GM19023 (cell line): Measurements from ENCODE around the gene ASCL3.
A peak's percentile ranks its signal among the peaks of the same experiment; 100 is the strongest.
"Not testable (repeated sequence)": the region's sequence is repeated elsewhere in the genome, so short reads cannot be mapped to it uniquely, and the experiment has no call there.

Experiments used
- ATAC-seq: cut with Tn5 transposase; IDR thresholded peaks from one replicate; pipeline ENCODE4 v1.9.1; 2021; ENCODE audit warnings: mild to moderate bottlenecking, moderate library complexity; ENCODE audit not compliant: unreplicated experiment

Gene ASCL3, protein sequence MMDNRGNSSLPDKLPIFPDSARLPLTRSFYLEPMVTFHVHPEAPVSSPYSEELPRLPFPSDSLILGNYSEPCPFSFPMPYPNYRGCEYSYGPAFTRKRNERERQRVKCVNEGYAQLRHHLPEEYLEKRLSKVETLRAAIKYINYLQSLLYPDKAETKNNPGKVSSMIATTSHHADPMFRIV

DNA sequence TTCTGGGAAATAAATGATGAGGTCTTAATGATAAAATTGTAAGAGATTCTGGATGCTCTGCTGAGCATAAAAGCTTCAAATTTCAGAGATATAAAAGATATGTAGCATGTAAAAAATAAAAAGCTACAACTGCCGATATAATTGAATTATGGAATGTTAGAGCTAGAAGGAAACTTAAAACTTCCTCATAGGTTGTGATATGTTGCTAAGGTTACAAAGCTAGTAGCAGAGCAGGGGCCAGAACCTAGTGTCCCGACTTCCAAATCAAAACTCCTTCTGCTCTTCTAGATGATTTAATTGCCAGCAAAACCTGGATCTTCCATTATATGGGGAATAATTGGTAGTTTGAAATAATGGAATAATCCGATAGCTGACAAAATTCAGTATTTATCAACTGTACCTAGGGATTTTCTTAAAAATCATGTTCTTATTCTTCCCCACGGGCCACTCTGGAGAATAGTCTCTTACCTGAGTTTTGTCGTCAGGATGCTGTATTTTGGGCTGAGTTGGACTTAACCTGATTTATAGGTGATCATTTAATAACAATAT is at the start of gene ASCL3:
Gene ASCL3 (minus strand): TSS at position 499 of the 549 bp plus-strand sequence. CDS start 4,855 bp downstream, outside the sequence.
- no peak for ATAC-seq

DNA sequence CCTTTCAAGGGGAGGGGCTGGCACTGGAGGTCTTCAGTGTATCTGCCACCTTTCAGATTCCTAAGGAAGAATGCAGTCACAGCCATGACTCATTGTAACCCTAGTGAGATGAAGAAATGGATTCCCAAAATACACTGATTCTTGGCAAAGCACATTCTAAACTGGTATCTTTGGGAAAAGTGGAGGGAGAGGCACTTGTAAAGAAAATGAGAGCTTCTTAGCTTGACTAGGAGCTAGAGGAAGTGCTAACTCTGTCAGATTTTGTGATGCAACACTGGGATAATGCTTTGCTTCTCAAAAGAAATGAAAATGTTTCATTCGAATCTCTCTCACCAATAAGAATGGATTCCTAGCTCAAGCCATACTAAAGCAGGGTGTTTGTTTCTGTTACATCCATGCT is 46.6 kb upstream of the ASCL3 start:
- ATAC-seq = no peak

DNA sequence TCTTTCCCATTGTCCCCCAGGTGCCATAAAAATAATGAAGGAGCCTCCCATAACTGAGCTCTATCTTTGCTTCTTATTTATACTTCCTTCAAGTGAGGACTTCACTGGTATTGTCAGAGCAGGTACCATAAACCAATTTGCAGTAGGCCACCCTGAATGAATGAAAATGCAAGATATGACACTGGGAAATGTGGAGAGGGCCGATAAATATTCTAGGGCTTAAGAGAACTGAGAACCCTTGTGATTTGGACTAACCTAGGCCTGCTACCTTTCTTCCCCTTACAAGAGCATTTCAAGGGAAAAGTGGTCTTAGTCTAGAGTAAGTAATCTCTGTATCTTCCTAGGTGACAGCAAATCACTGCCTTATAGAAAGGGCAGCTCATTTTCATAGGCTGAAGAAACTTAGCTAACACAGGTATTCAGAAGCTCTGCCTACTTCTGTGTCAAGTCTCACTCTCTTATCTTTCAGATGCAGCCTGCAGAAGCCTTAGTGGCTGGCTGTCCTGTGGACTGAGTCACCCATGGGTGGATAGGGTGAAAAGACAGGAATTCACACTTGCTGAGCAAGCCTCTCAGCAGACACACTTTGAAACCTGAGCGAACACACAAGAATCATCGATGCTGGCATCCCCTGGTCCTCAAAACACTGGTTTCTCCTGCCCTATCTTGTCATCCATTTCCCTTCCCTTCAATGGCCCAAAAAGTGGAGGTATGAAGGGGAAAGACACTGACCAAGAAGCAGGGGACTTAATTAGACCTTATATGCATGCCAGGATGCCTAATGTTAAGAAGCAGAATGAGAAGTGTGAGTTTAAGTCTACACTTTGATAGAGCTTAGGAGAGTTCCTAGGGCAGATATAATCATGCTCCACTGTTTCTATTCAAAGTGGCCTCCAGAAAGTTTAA is 45.8 kb upstream of the ASCL3 start:
- ATAC-seq = no peak

DNA sequence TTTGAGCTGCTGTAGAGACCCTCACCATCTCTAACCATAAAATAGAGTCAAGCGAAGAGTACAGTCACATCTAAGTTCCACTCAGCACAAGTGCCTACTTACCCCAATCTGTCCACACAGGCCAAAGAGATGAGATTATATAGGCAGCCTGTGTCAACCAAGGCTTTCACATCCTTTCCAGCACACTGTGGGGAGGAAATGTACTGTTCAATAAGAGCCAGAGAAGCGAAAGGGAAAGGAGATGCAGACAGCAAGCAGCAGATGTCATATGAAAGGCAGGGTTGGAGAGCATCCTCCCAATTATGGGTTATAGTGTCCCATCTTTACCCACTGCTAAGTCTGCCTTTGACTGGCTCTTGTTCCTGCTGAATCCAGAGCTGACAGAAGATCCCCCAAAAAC is 44.6 kb upstream of the ASCL3 start:
- no peak for ATAC-seq

DNA sequence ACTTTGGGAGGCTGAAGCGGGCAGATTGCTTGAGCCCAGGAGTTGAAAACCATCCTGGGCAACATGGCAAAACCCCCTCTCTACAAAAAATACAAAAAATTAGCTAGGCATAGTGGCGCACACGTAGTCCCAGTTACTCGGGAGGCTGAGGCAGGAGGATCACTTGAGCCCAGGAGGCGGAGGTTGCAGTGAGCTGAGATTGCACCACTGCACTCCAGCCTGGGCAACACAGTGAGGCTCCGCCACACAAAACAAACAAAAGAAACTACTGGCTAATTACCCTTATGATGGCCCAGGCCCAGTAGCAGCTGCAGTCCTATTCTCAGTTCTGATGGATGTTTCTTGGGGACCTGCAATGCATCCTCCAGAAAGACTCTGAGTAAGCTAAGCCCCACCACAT is 44.0 kb upstream of the ASCL3 start:
- ATAC-seq = not testable (repeated sequence)

DNA sequence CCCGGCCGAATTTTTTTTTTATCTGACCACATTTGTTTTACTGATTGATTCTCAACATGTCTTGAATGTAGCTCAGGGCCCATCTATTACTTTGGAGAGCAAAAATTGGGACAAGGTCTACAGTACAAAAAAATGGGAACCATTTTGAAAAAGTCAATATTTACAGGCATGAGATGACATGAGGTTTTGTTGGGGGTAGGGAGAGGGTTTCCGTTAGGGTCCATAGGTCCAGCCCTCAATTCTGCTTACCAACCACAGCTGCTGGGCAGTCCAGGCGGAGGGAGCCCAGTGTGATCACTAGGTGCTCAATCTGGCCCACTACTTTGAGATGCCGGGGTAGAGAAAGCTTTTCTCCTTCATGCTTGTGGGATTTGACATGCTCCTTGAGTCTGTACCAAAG is 42.6 kb upstream of the ASCL3 start:
- ATAC-seq = no peak

DNA sequence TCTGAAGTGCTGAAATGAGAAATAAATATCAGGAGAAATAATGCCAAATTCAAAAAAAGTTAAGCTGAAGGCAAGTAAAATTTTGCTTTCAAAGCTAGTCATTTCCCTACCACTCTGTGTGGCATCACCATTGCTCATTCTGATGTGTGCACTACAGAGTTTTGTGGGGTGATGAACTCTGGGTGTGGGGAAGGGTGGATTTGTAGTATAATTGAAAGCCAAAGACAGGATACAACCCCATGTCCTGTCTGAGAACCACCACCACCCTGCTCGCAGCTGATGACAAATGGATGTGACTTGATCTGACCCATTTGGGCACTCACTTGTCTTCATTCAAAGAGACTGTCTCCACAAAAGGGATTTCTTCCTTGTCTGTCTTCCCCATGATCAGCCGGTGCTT is 40.7 kb upstream of the ASCL3 start:
- no peak for ATAC-seq

DNA sequence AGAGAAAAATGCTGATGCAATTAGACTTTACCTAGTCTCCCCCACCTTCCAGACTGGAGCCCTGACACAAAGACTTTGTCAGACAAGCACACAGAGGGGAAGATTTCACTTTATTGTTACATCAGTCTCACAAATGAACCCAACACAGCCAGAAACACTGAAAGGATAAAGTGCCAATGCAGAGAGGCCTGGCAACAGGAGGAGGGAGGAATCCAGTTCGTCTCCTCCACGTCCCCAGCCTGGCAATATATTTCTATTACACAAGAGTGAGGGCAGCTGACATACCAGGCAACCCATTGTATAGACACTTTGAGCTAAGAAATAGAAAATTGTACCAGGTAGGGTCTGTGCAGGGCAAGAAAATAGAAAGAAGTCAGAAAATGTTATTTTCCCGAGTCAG is 37.7 kb upstream of the ASCL3 start:
- no peak for ATAC-seq

DNA sequence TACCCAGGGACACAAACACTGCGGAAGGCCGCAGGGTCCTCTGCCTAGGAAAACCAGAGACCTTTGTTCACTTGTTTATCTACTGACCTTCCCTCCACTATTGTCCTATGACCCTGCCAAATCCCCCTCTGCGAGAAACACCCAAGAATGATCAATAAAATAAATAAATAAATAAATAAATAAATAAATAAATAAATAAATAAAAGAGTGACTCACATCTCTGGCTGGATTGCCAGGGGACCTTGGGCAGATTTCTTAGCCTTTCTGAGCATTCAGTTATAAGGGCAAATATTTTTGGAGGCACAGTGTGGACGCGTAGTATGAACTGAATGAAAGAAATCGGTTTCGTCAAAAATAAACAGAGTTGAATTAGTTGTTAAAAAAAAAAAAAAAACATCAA is 36.5 kb upstream of the ASCL3 start:
- not testable (repeated sequence) for ATAC-seq

DNA sequence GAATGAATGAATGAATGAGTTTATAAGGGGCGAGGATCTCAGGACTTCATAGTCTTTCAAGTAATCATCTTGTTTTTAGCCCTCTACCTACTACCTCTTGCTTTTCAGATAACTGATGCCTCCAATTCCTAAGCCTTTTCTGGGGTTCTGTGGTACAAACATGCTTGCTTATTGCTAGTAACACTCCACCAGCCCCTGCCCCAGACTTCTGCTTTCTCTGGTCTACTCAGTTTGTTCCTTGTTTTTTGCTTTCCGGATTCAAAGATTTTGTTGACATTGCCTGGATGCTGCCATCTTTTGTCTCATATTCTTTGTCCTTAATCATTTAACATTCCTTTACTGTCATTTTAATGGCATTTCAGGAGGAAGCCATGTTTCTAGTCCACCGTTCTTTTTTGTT is 30.3 kb upstream of the ASCL3 start:
- no peak for ATAC-seq

DNA sequence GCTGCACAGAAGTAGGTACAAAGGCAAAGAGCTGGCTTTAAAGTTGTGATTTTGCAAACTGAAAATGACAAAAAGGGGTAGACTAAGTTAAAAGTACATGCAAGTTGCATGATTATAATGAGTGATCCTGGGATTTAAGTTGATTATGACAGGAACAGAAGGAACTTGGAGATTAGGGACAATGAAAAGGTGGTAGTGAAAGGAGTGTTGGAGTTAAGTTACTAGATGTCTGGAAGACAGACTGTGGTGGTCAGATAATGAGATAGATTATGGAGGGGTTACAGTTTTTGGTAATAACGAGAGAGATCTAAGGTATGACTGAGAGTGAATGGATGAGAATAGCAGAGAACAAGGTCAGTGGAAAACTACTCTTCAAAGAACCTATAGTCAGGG is 29.1 kb upstream of the ASCL3 start:
- no peak for ATAC-seq

DNA sequence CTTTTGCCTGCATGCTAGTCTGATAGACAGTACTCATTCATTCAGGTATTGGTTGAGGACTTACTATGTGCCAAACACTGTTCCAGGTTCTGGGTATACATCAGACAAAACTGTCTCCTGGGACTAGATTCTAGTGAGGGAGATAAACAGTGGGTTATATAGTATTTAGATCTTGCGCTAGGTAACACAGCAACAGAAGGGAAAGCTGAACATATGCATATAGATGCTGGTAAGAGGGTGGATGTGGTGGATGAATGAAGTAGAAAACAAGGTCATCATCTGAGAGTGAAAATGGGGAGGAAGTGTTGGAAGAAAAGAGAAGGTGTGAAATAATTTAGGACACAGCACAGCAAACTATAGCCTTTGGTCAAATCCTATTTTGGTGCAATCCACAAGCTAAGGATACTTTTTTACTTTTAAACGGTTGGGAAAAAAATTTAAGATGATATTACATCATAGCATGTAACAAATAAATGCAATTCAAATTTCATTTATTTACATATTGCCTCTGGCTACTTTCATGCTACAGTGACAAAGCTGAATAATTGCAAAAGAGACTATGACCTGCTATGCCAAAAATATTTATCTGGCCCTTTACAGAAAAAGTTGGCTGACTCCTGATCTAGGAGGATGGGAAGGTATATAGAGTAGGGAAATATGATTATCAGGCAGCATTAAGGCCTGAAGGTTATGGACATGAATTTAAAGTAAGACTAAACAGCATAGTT is 28.5 kb upstream of the ASCL3 start:
- ATAC-seq = no peak

DNA sequence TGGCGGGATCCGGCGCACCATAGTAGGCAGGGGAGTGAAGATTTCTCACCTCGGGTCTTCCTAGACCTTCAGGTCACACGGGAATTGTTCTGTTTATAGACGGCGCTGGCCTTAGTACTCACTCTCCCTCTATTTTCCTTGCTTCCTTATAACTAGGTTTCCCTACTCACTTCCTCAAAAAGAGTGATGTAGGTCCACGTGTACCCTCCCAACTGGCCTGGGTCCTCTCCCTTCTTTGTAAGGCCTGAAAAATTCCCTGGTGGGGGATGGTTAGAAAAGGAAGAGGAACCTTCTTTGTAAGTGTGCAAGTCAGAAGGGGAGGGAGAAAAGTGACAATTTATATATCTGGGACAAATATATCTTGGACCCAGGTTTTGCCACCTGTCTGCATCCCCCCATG is 24.4 kb upstream of the ASCL3 start:
- ATAC-seq = no peak

DNA sequence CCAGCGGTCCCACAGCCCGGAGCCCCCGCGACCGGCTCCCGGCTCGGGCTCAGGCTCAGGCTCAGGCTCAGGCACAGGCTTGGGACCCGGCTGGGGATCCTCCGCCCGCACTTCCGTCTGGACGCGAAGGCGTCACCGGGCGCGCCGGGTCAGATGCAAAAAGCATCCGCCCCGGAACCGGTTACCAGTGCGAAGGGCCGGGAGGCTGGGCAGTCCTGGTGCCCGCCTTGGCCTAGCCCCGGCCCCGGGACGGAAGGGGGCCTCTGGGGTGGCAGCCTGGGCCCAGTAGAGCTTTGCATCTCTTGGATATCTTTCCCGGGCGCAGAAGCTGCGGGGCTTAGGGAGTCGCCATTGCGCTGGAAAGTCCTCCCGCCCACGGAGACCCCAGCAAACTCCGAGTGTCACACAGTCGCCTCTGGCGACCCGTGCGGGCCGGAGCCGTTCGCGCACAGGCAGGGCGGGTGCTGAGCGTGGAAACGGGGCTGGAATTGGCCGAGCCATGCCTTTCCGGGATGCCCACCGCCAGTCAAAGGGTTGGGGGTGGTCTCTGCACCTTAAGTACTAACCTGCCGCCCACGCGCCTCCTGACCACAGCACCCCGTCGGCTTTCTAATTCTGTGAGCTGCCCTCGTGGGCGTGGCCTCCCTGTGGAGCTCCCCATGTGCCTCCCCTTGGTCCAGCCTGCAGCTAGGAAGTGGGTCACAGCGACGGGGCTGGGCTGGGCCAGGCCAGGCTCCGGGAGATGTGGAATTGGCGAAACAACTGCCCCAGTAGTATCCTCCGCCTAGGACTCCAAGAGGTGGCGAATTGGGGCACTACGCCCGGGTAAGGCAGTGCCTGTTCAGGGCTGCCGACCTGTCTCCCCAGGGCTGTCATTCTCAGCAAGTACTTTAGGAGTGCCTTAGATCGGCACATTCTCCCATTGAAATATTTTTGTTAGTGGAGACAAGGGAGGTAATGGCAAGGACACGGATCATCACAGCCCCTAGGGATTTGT is 21.8 kb upstream of the ASCL3 start, which contains the start of gene TMEM9B:
Gene TMEM9B (minus strand): TSS at position 119 of the 997 bp plus-strand sequence. CDS start 129 bp downstream, outside the sequence.
- ATAC-seq = peak; percentile 80

DNA sequence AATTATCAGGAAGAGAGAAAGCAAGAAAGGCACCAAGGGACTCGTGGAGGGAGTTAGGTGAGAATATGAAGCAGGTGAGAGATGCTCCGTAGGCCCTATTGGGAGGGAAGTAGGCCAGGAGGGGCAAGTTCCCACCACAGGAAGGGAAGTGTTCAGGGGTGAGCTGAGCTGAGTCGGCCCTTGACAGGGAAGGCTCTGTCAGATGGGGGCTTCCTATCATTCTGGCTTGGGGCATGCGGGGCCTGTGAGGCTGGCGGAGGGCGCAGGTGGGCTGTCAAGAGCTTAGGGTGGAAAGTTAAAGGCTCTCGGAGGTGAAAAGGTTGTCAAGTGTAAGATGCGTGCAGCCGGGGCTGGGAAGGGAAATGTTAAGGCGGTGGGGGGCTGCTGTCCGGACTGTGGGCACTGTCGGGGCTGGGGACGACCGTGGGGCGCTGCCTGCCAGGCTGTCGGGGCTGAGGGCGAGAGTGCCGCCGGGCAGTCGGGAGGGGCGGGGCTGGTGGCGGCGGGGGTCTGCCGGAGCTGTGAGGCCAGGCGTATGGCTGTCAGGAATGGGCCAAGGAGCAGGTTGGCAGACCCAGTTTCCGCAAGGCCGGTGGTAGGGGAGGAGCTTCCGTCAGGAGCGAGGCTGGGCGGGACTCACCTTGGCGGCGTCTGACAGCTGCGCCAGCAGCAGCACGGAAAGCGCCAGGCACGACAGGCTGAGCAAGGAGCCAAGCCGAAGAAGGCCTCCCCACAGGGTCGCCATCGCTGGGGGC is 20.9 kb upstream of the ASCL3 start:
- peak; percentile 71 for ATAC-seq

DNA sequence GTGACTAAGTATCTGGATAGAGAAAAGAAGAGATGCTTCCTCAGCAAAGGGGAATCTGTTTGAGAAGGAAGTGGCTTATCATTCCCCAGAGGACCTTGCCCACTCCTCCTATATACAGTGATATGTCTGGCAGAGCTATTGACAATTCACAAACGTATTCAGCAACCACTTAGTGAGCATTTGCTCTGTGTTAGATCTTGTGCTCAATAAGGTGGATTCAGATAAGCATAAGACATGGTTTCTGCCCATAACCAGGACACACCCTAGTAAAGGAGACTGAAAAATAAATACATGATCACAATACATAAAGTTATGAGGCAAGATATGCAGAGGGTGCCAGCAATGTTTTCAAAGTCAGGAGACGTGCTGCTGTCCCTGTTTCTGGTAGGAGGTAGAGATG is 20.0 kb upstream of the ASCL3 start:
- ATAC-seq = no peak

DNA sequence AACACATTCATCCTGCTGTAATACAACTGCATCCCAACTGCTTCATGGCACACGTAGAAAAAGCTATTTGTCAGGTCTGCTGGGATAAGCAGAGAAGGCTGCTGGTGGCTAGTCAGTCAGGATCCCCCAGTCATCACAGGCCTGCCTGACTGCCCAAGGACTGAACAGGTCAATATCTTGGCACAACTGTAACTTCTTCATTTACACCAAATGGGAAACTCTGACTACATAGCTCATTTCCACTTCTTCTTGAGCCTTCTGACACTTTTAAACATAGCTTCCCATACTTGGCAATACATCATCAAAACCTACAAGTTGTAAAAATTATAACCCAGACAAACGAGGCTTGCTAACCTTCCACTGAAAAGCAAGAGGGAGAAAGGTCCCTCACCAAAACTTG is 18.6 kb upstream of the ASCL3 start:
- no peak for ATAC-seq

DNA sequence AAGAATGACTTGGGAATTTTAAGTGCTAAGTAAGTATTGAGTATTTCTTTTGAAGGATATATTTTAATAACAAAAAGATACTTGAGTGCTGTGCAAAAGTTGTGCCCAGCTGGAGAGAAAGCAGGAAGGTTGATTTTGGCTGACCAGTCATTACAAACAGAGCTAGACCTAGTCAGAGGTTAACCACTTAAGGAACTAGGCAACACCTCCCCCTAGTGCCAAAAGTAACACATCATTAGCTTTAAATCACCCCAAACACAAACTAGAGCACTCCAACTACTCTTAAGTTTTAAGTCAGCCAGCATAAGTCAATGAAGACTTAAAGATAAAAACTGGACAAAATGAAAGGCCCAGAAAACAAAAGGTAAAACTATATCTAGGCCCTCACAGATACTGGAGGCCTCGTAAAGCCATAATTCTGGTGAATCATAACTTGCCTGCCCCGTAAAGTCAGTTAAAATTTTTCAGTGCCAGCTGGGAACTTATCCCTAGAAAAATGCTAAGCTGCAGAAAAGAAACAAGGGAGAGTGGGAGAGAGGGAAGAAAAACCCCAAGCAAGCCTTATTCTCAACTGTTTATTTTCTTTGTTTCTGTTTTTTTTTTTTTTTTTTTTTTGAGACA is 16.8 kb upstream of the ASCL3 start:
- ATAC-seq = peak; percentile 32

DNA sequence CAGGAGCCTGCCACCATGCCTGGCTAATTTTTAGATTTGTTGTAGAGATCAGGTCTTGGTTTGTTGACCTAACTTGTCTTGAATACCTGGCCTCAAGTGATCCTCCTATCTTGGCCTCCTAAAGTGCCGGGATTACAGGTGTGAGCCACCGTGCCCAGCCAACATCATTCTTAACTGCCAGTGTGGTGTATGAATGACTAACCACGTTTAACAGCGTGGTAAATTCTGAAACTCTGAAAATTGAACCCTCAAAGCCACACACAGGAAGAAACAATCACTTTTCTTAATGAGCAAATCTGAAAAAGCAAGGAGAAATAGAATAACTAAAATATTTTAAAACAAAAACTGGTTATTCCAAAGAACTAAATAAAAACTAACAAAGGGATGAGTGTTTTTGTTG is 14.0 kb upstream of the ASCL3 start:
- no peak for ATAC-seq
